Right hindlimb (tissue), 1 donor: ENCODE data around the gene LITAF.
A peak's percentile ranks its signal among the peaks of the same experiment; 100 is the strongest.
"Not testable (repeated sequence)": the region's sequence is repeated elsewhere in the genome, so short reads cannot be mapped to it uniquely, and the experiment has no call there.

Experiments used
- DNase-seq: peaks from one replicate; pipeline ENCODE4 v3.0.0-alpha.2; 2018

LITAF gene

GRCh38 chr16:11620243-11621003 lies 33.7 kb upstream of the LITAF start:
- DNase-seq = no peak

- no peak for DNase-seq
These were observed 32.7 kb upstream of the LITAF start for GRCh38 chr16:11619327-11619851.

GRCh38 chr16:11618107-11618717 lies 31.5 kb upstream of the LITAF start:
- no peak for DNase-seq

- no peak for DNase-seq
These were observed 29.2 kb upstream of the LITAF start for GRCh38 chr16:11615748-11616447.

GRCh38 chr16:11614587-11615175 lies 28.0 kb upstream of the LITAF start:
- DNase-seq = no peak

GRCh38 chr16:11613381-11614303 lies 26.9 kb upstream of the LITAF start:
- DNase-seq = no peak

GRCh38 chr16:11612665-11613025 lies 25.9 kb upstream of the LITAF start:
- no peak for DNase-seq

- no peak for DNase-seq
These were observed 25.3 kb upstream of the LITAF start for GRCh38 chr16:11611871-11612664.

- no peak for DNase-seq
These were observed 23.9 kb upstream of the LITAF start for GRCh38 chr16:11610580-11610979.

GRCh38 chr16:11610121-11610505 lies 23.4 kb upstream of the LITAF start:
- DNase-seq = peak; percentile 56

- no peak for DNase-seq
These were observed 22.9 kb upstream of the LITAF start for GRCh38 chr16:11609474-11610120.

GRCh38 chr16:11605891-11606290 lies 19.2 kb upstream of the LITAF start:
- DNase-seq = no peak

GRCh38 chr16:11605564-11605886 lies 18.8 kb upstream of the LITAF start:
- DNase-seq = no peak

GRCh38 chr16:11604783-11605563 lies 18.3 kb upstream of the LITAF start:
- DNase-seq = peak; percentile 68

- not testable (repeated sequence) for DNase-seq
These were observed 17.6 kb upstream of the LITAF start for GRCh38 chr16:11604296-11604695.

- DNase-seq = peak; percentile 82
These were observed 16.6 kb upstream of the LITAF start for GRCh38 chr16:11603331-11603750.

- no peak for DNase-seq
These were observed 15.6 kb upstream of the LITAF start for GRCh38 chr16:11602321-11602720.

- DNase-seq = no peak
These were observed 15.2 kb upstream of the LITAF start for GRCh38 chr16:11601911-11602310.

- no peak for DNase-seq
These were observed 14.7 kb upstream of the LITAF start for GRCh38 chr16:11601425-11601824.

GRCh38 chr16:11599579-11599978 lies 12.9 kb upstream of the LITAF start:
- no peak for DNase-seq
